Measurements from ENCODE around the gene FUT6. TPM values are rescaled to one million over a fixed set of nuclear protein-coding genes. Genes with fewer than 3 reads are reported as not detected.
A peak's percentile ranks its signal among the peaks of the same experiment; 100 is the strongest.

FUT6 gene
- total RNA-seq, 2 donors from 2014 or later = 3.6 to 12.2 TPM

GRCh38 chr19:5809053-5809452 lies 30.4 kb downstream of the FUT6 start:
- WGBS, 2 donors = 78 to 90% methylated on average over 9 of the region's 9 CpGs
- intact Hi-C loops (cut with DNase I) = loop anchor here (5.0 kb wide), 1 partner anchor 83 kb away; no protein-coding TSS in a partner anchor

GRCh38 chr19:5808120-5808816 lies 31.2 kb downstream of the FUT6 start:
- no peak for ATAC-seq
- Histone ChIP-seq H3K4me1 (peaks cover 28% of the 10 kb centered on the region), H3K36me3 (replicated peaks in 1 of 2; ENCODE audit: insufficient read depth in 1 of 2, low read depth in 2 of 2) (no peaks in the 10 kb centered on the region), H3K9me3 (no peaks in the 10 kb centered on the region), H3K27me3 (no peaks in the 10 kb centered on the region), H3K27ac (no peak overlapping the region), H3K4me3 (no peak overlapping the region)
- TF ChIP-seq POLR2A (IDR thresholded peaks at IDR 0.05) = no peak
- TF ChIP-seq CTCF (IDR thresholded peaks at IDR 0.05) = no peak
- peak in 1 of 4 donors; percentile 22 for DNase-seq
- WGBS, 2 donors = 79 to 81% methylated on average over 18 to 21 of the region's 21 CpGs
- intact Hi-C loops (cut with DNase I) = loop anchor here (5.0 kb wide), 1 partner anchor 84 kb away; no protein-coding TSS in a partner anchor

More at GRCh38 chr19:5809053-5809452, 30.4 kb downstream of the FUT6 start:
- Histone ChIP-seq H3K27ac (no peak overlapping the region), H3K27me3 (no peaks in the 10 kb centered on the region), H3K36me3 (replicated peaks in 1 of 2; ENCODE audit: insufficient read depth in 1 of 2, low read depth in 2 of 2) (no peaks in the 10 kb centered on the region), H3K9me3 (no peaks in the 10 kb centered on the region), H3K4me3 (no peak overlapping the region), H3K4me1 (peaks cover 20% of the 10 kb centered on the region)
- TF ChIP-seq POLR2A (IDR thresholded peaks at IDR 0.05) = no peak
- no peak for TF ChIP-seq CTCF (IDR thresholded peaks at IDR 0.05)
- no peak for DNase-seq
- no peak for ATAC-seq

GRCh38 chr19:5806905-5807304 lies 32.6 kb downstream of the FUT6 start:
- WGBS, 2 donors = 87 to 92% methylated on average over 5 of the region's 5 CpGs
- no peaks in the 10 kb centered on the region for H3K27me3 ChIP-seq
- intact Hi-C loops (cut with DNase I) = loop anchor here (5.0 kb wide), 1 partner anchor 85 kb away; no protein-coding TSS in a partner anchor
- H3K9me3 ChIP-seq = no peaks in the 10 kb centered on the region
- peaks cover 29% of the 10 kb centered on the region for H3K4me1 ChIP-seq
- ATAC-seq (no peak), DNase-seq (no peak)
- H3K36me3 ChIP-seq (replicated peaks in 1 of 2; ENCODE audit: insufficient read depth in 1 of 2, low read depth in 2 of 2) = no peaks in the 10 kb centered on the region
- H3K27ac ChIP-seq = no peak overlapping the region
- TF ChIP-seq POLR2A (IDR thresholded peaks at IDR 0.05) = no peak
- TF ChIP-seq CTCF (IDR thresholded peaks at IDR 0.05) = no peak
- no peak overlapping the region for H3K4me3 ChIP-seq

GRCh38 chr19:5806133-5806489 lies 33.4 kb downstream of the FUT6 start:
- Histone ChIP-seq H3K9me3 (no peaks in the 10 kb centered on the region), H3K36me3 (replicated peaks in 1 of 2; ENCODE audit: insufficient read depth in 1 of 2, low read depth in 2 of 2) (no peaks in the 10 kb centered on the region), H3K27me3 (no peaks in the 10 kb centered on the region), H3K27ac (peak overlapping the region in 3 of 4 donors; percentile 81 to 97 (median 86)), H3K4me3 (no peak overlapping the region), H3K4me1 (peaks cover 37% of the 10 kb centered on the region)
- TF ChIP-seq CTCF (IDR thresholded peaks at IDR 0.05) (peak in 1 of 7 experiments; percentile 4), POLR2A (IDR thresholded peaks at IDR 0.05) (no peak)
- DNase-seq (no peak), ATAC-seq (no peak)
- intact Hi-C loops (cut with DNase I) = loop anchor here (5.0 kb wide), 1 partner anchor 86 kb away; no protein-coding TSS in a partner anchor
- WGBS, 2 donors = 15 to 27% methylated on average over 6 of the region's 6 CpGs
